ENCODE results near the gene PRELP. TPM values are rescaled to one million over a fixed set of nuclear protein-coding genes. Genes with fewer than 3 reads are reported as not detected.

The PRELP gene
- total RNA-seq = not detected

GRCh38 chr1:203475012-203475981 lies at the start of gene PRELP:
Gene PRELP, plus strand, starts transcription at chr1:203475806. Its CDS starts 7,379 bp downstream, at chr1:203483185.
- DNase-seq (no peak), ATAC-seq (no peak)
- Mint-ChIP-seq H3K36me3 (ENCODE audit: low read depth) (no peaks in the 10 kb centered on the region), H3K27ac (no peak within 1 kb of the TSS), H3K27me3 (peaks cover 9% of the 10 kb centered on the region), H3K4me3 (no peak within 1 kb of the TSS), H3K4me1 (peaks cover 3% of the 10 kb centered on the region), H3K9me3 (ENCODE audit: low read depth) (no peaks in the 10 kb centered on the region)
- CTCF ChIA-PET = interaction anchor here (0.6 to 1.0 kb wide), 4 partner anchors 134 to 1011 kb away, joined by 3 to 4 read pairs (median 3); no protein-coding TSS in a partner anchor
- POLR2A ChIA-PET = no interaction called here
- intact Hi-C loops (cut with DNase I, micrococcal nuclease) = no loop called here

GRCh38 chr1:203426366-203426765 lies 49.2 kb upstream of the PRELP start:
- intact Hi-C loops (cut with DNase I, micrococcal nuclease) = no loop called here

GRCh38 chr1:203426870-203427269 lies 48.7 kb upstream of the PRELP start:
- intact Hi-C loops (cut with DNase I, micrococcal nuclease) = no loop called here
- Mint-ChIP-seq H3K27ac (no peak overlapping the region), H3K9me3 (ENCODE audit: low read depth) (no peaks in the 10 kb centered on the region), H3K4me3 (no peak overlapping the region), H3K27me3 (peaks cover 20% of the 10 kb centered on the region), H3K4me1 (no peaks in the 10 kb centered on the region), H3K36me3 (ENCODE audit: low read depth) (no peaks in the 10 kb centered on the region)
- POLR2A ChIA-PET = no interaction called here
- DNase-seq (no peak), ATAC-seq (no peak)
- CTCF ChIA-PET = interaction anchor here (1.2 kb wide), 1 partner anchor 160 kb away, joined by 4 read pairs; no protein-coding TSS in a partner anchor

More at GRCh38 chr1:203426366-203426765, 49.2 kb upstream of the PRELP start:
- H3K36me3 Mint-ChIP-seq (ENCODE audit: low read depth) = no peaks in the 10 kb centered on the region
- CTCF ChIA-PET = no interaction called here
- no peak overlapping the region for H3K4me3 Mint-ChIP-seq
- POLR2A ChIA-PET = no interaction called here
- no peak overlapping the region for H3K27ac Mint-ChIP-seq
- H3K27me3 Mint-ChIP-seq = peaks cover 20% of the 10 kb centered on the region
- no peaks in the 10 kb centered on the region for H3K4me1 Mint-ChIP-seq
- no peaks in the 10 kb centered on the region for H3K9me3 Mint-ChIP-seq (ENCODE audit: low read depth)
- DNase-seq (no peak), ATAC-seq (no peak)

GRCh38 chr1:203427451-203427850 lies 48.2 kb upstream of the PRELP start:
- ChIA-PET CTCF (interaction anchor here (1.2 kb wide), 1 partner anchor 160 kb away, joined by 4 read pairs; no protein-coding TSS in a partner anchor), POLR2A (no interaction called here)
- DNase-seq (no peak), ATAC-seq (no peak)
- Mint-ChIP-seq H3K4me1 (no peaks in the 10 kb centered on the region), H3K27me3 (peaks cover 20% of the 10 kb centered on the region), H3K9me3 (ENCODE audit: low read depth) (no peaks in the 10 kb centered on the region), H3K4me3 (no peak overlapping the region), H3K27ac (no peak overlapping the region), H3K36me3 (ENCODE audit: low read depth) (no peaks in the 10 kb centered on the region)
- intact Hi-C loops (cut with DNase I, micrococcal nuclease) = no loop called here

- ATAC-seq (no peak), DNase-seq (no peak)
- no peaks in the 10 kb centered on the region for H3K4me1 Mint-ChIP-seq
- H3K9me3 Mint-ChIP-seq (ENCODE audit: low read depth) = no peaks in the 10 kb centered on the region
- no peaks in the 10 kb centered on the region for H3K36me3 Mint-ChIP-seq (ENCODE audit: low read depth)
- no peak overlapping the region for H3K27ac Mint-ChIP-seq
- intact Hi-C loops (cut with DNase I, micrococcal nuclease) = no loop called here
- H3K4me3 Mint-ChIP-seq = no peak overlapping the region
- peaks cover 20% of the 10 kb centered on the region for H3K27me3 Mint-ChIP-seq
- POLR2A ChIA-PET = no interaction called here
- CTCF ChIA-PET = interaction anchor here (0.6 kb wide), 3 partner anchors 59 to 351 kb away, joined by 3 to 4 read pairs (median 3); no protein-coding TSS in a partner anchor
Measured at GRCh38 chr1:203428981-203429599, 46.5 kb upstream of the PRELP start.

GRCh38 chr1:203435615-203436014 lies 40.0 kb upstream of the PRELP start:
- H3K4me1 Mint-ChIP-seq = no peaks in the 10 kb centered on the region
- no peak for DNase-seq
- POLR2A ChIA-PET = no interaction called here
- H3K4me3 Mint-ChIP-seq = no peak overlapping the region
- no peak overlapping the region for H3K27ac Mint-ChIP-seq
- no peaks in the 10 kb centered on the region for H3K9me3 Mint-ChIP-seq (ENCODE audit: low read depth)
- ATAC-seq = no peak
- CTCF ChIA-PET = no interaction called here
- H3K36me3 Mint-ChIP-seq (ENCODE audit: low read depth) = no peaks in the 10 kb centered on the region
- no peaks in the 10 kb centered on the region for H3K27me3 Mint-ChIP-seq
- intact Hi-C loops (cut with DNase I, micrococcal nuclease) = no loop called here

GRCh38 chr1:203437696-203438315 lies 37.8 kb upstream of the PRELP start:
- ATAC-seq = no peak
- POLR2A ChIA-PET = no interaction called here

GRCh38 chr1:203439131-203439730 lies 36.4 kb upstream of the PRELP start:
- intact Hi-C loops (cut with DNase I, micrococcal nuclease) = no loop called here
- Mint-ChIP-seq H3K4me3 (no peak overlapping the region), H3K9me3 (ENCODE audit: low read depth) (no peaks in the 10 kb centered on the region), H3K27ac (no peak overlapping the region), H3K4me1 (no peaks in the 10 kb centered on the region), H3K36me3 (ENCODE audit: low read depth) (no peaks in the 10 kb centered on the region), H3K27me3 (peaks cover 4% of the 10 kb centered on the region)
- DNase-seq = no peak
- POLR2A ChIA-PET = no interaction called here
- CTCF ChIA-PET = interaction anchor here (0.6 to 1.5 kb wide), 2 partner anchors 99 to 115 kb away, joined by 3 to 6 read pairs; no protein-coding TSS in a partner anchor
- no peak for ATAC-seq

More at GRCh38 chr1:203437696-203438315, 37.8 kb upstream of the PRELP start:
- intact Hi-C loops (cut with DNase I, micrococcal nuclease) = no loop called here
- peaks cover 2% of the 10 kb centered on the region for H3K27me3 Mint-ChIP-seq
- no peak overlapping the region for H3K27ac Mint-ChIP-seq
- H3K4me3 Mint-ChIP-seq = no peak overlapping the region
- no peaks in the 10 kb centered on the region for H3K9me3 Mint-ChIP-seq (ENCODE audit: low read depth)
- CTCF ChIA-PET = no interaction called here
- H3K36me3 Mint-ChIP-seq (ENCODE audit: low read depth) = no peaks in the 10 kb centered on the region
- H3K4me1 Mint-ChIP-seq = no peaks in the 10 kb centered on the region
- no peak for DNase-seq

GRCh38 chr1:203440771-203441170 lies 34.8 kb upstream of the PRELP start:
- ATAC-seq (no peak), DNase-seq (peak; percentile 12)
- Mint-ChIP-seq H3K4me3 (no peak overlapping the region), H3K9me3 (ENCODE audit: low read depth) (peaks cover 2% of the 10 kb centered on the region), H3K36me3 (ENCODE audit: low read depth) (no peaks in the 10 kb centered on the region), H3K4me1 (no peaks in the 10 kb centered on the region), H3K27me3 (peaks cover 4% of the 10 kb centered on the region), H3K27ac (no peak overlapping the region)
- POLR2A ChIA-PET = no interaction called here
- CTCF ChIA-PET = interaction anchor here (0.6 to 0.9 kb wide), 2 partner anchors 17 to 100 kb away, joined by 3 to 4 read pairs; no protein-coding TSS in a partner anchor
- intact Hi-C loops (cut with DNase I, micrococcal nuclease) = no loop called here

GRCh38 chr1:203441766-203442165 lies 33.8 kb upstream of the PRELP start:
- Mint-ChIP-seq H3K27ac (no peak overlapping the region), H3K9me3 (ENCODE audit: low read depth) (peaks cover 2% of the 10 kb centered on the region), H3K4me3 (no peak overlapping the region), H3K4me1 (no peaks in the 10 kb centered on the region), H3K27me3 (peaks cover 4% of the 10 kb centered on the region), H3K36me3 (ENCODE audit: low read depth) (no peaks in the 10 kb centered on the region)
- CTCF ChIA-PET = interaction anchor here (0.6 to 0.7 kb wide), 2 partner anchors 671 to 1306 kb away, joined by 3 to 4 read pairs; no protein-coding TSS in a partner anchor
- intact Hi-C loops (cut with DNase I, micrococcal nuclease) = no loop called here
- DNase-seq = no peak
- no peak for ATAC-seq
- POLR2A ChIA-PET = no interaction called here

- POLR2A ChIA-PET = no interaction called here
- CTCF ChIA-PET = interaction anchor here (0.6 to 1.3 kb wide), 2 partner anchors 175 to 176 kb away, joined by 4 read pairs; no protein-coding TSS in a partner anchor
- ATAC-seq (no peak), DNase-seq (no peak)
- H3K4me1 Mint-ChIP-seq = no peaks in the 10 kb centered on the region
- peaks cover 2% of the 10 kb centered on the region for H3K9me3 Mint-ChIP-seq (ENCODE audit: low read depth)
- no peak overlapping the region for H3K27ac Mint-ChIP-seq
- intact Hi-C loops (cut with DNase I, micrococcal nuclease) = no loop called here
- peaks cover 4% of the 10 kb centered on the region for H3K27me3 Mint-ChIP-seq
- H3K36me3 Mint-ChIP-seq (ENCODE audit: low read depth) = no peaks in the 10 kb centered on the region
- H3K4me3 Mint-ChIP-seq = no peak overlapping the region
Measured at GRCh38 chr1:203442821-203443220, 32.8 kb upstream of the PRELP start.

Measured in activated CD4-positive, alpha-beta T cell treated with anti-CD3 and anti-CD28 coated beads for 36 hours (primary cell).